GM23338 (cell line): Measurements from ENCODE around the gene AGTR1. TPM values are rescaled to one million over a fixed set of nuclear protein-coding genes. Genes with fewer than 3 reads are reported as not detected.
A peak's percentile ranks its signal among the peaks of the same experiment; 100 is the strongest.

ENCODE experiments used
- ATAC-seq: fragments of 200-7000 bp; cut with Tn5 transposase; 3 replicates; pipeline ENCODE4 v1.9.1; 2020
- DNase-seq: peaks from one replicate; pipeline ENCODE4 v3.0.0-alpha.2; 2015; ENCODE audit warnings: low spot score
- H2AFZ ChIP-seq: fragments of 200-600 bp; sonication (generic); 2 replicates; pipeline ENCODE4 v1.8.0; 2016; ENCODE audit warnings: antibody characterized with exemption, mild to moderate bottlenecking, moderate library complexity
- H3F3A ChIP-seq: fragments of 200-600 bp; sonication (generic); replicated peaks from 2 replicates; pipeline ENCODE4 v1.8.0; 2017; ENCODE audit warnings: antibody characterized with exemption, mixed run types, low read depth
- H3K27ac ChIP-seq: fragments of 200-600 bp; sonication (generic); 2 replicates; pipeline ENCODE4 v1.6.1; 2016; ENCODE audit warnings: low read depth
- H3K27me3 ChIP-seq: fragments of 200-600 bp; sonication (generic); 2 replicates; pipeline ENCODE4 v1.8.0; 2016; ENCODE audit warnings: mild to moderate bottlenecking, mixed run types, moderate library complexity; ENCODE audit not compliant: insufficient read depth
- H3K36me3 ChIP-seq: fragments of 200-600 bp; sonication (generic); 2 replicates; pipeline ENCODE4 v1.8.0; 2016; ENCODE audit warnings: mild to moderate bottlenecking; ENCODE audit not compliant: insufficient read depth
- H3K4me1 ChIP-seq: fragments of 200-600 bp; sonication (generic); 2 replicates; pipeline ENCODE4 v1.8.0; 2016; ENCODE audit warnings: mild to moderate bottlenecking, moderate library complexity; ENCODE audit not compliant: insufficient read depth
- H3K4me2 ChIP-seq: fragments of 200-600 bp; sonication (generic); 2 replicates; pipeline ENCODE4 v1.7.1; 2017; ENCODE audit warnings: mixed run types
- H3K4me3 ChIP-seq: fragments of 200-600 bp; sonication (generic); 2 replicates; pipeline ENCODE4 v1.6.1; 2016; ENCODE audit warnings: mixed run types
- H3K79me2 ChIP-seq: fragments of 200-600 bp; sonication (generic); replicated peaks from 2 replicates; pipeline ENCODE4 v1.8.0; 2017; ENCODE audit warnings: mild to moderate bottlenecking; ENCODE audit not compliant: insufficient read depth
- H3K9me2 ChIP-seq: fragments of 200-600 bp; sonication (generic); 2 replicates; pipeline ENCODE4 v1.8.0; 2017; ENCODE audit not compliant: insufficient read depth
- H4K20me1 ChIP-seq: fragments of 200-600 bp; sonication (generic); replicated peaks from 2 replicates; pipeline ENCODE4 v1.8.0; 2017; ENCODE audit warnings: mild to moderate bottlenecking; ENCODE audit not compliant: insufficient read depth
- H3K27ac Mint-ChIP-seq: 2 replicates; pipeline ENCODE4 v1.8.0; 2020; ENCODE audit warnings: inconsistent platforms, mild to moderate bottlenecking, moderate library complexity, mixed read lengths
- H3K27me3 Mint-ChIP-seq: 3 replicates; pipeline ENCODE4 v1.8.0; 2022; ENCODE audit warnings: low read depth, mild to moderate bottlenecking, moderate library complexity, mixed read lengths, inconsistent platforms; ENCODE audit not compliant: insufficient read depth, poor library complexity
- H3K36me3 Mint-ChIP-seq: 3 replicates; pipeline ENCODE4 v1.8.0; 2021; ENCODE audit warnings: low read depth, mild to moderate bottlenecking, inconsistent platforms, moderate library complexity, mixed read lengths
- H3K4me1 Mint-ChIP-seq: 3 replicates; pipeline ENCODE4 v1.8.0; 2020; ENCODE audit warnings: mild to moderate bottlenecking, inconsistent platforms, mixed read lengths
- H3K4me3 Mint-ChIP-seq: 3 replicates; pipeline ENCODE4 v1.8.0; 2021; ENCODE audit warnings: moderate library complexity, mild to moderate bottlenecking, inconsistent platforms, mixed read lengths
- H3K9me3 Mint-ChIP-seq: 3 replicates; pipeline ENCODE4 v1.8.0; 2020; ENCODE audit warnings: moderate library complexity, mild to moderate bottlenecking, inconsistent platforms, mixed read lengths
- CREB1 ChIP-seq: fragments of 250-450 bp; sonication (Bioruptor Pico); IDR thresholded peaks from 2 replicates; pipeline ENCODE4 v1.5.0; 2020; ENCODE audit warnings: low read depth, mild to moderate bottlenecking, moderate library complexity
- CTCF ChIP-seq, 2 experiments: fragments of 200-600 bp in 1 of 2; sonication (generic) in 1 of 2; conservative IDR thresholded peaks; 2 replicates each; pipeline versions ENCODE4 v1.5.1 to v1.6.1; 2016 to 2017; ENCODE audit warnings: antibody characterized with exemption in 2 of 2, low read depth in 2 of 2, mild to moderate bottlenecking in 2 of 2, moderate library complexity in 1 of 2
- ETS1 ChIP-seq: IDR thresholded peaks from 2 replicates; pipeline ENCODE4 v1.6.1; 2016; ENCODE audit warnings: antibody characterized with exemption
- EZH2 ChIP-seq: fragments of 200-600 bp; sonication (generic); IDR thresholded peaks from one replicate; pipeline ENCODE4 v1.8.0; 2017; ENCODE audit warnings: antibody characterized with exemption, mild to moderate bottlenecking, low read depth; ENCODE audit not compliant: unreplicated experiment
- EZH2phosphoT487 ChIP-seq: fragments of 200-600 bp; sonication (generic); IDR thresholded peaks from one replicate; pipeline ENCODE4 v1.8.1; 2018; ENCODE audit warnings: antibody characterized with exemption; ENCODE audit not compliant: unreplicated experiment
- JUNB ChIP-seq: IDR thresholded peaks from one replicate; pipeline ENCODE4 v1.6.1; 2016; ENCODE audit warnings: antibody characterized with exemption; ENCODE audit not compliant: unreplicated experiment
- NANOG ChIP-seq: IDR thresholded peaks from 2 replicates; pipeline ENCODE4 v1.6.1; 2016; ENCODE audit warnings: antibody characterized with exemption, borderline replicate concordance
- POLR2AphosphoS5 ChIP-seq: IDR thresholded peaks from 2 replicates; pipeline ENCODE4 v1.6.1; 2016; ENCODE audit warnings: antibody characterized with exemption, low read depth
- STAT1 ChIP-seq: IDR thresholded peaks from one replicate; pipeline ENCODE4 v1.6.1; 2016; ENCODE audit warnings: antibody characterized with exemption; ENCODE audit not compliant: unreplicated experiment
- ZNF114 ChIP-seq: fragments of 250-450 bp; sonication (Bioruptor Pico); IDR thresholded peaks from 2 replicates; pipeline ENCODE4 v1.5.0; 2020; ENCODE audit warnings: mild to moderate bottlenecking, moderate library complexity
- ZNF331 ChIP-seq: fragments of 250-450 bp; sonication (Bioruptor Pico); IDR thresholded peaks from 2 replicates; pipeline ENCODE4 v1.5.0; 2020; ENCODE audit warnings: low read depth, mild to moderate bottlenecking, moderate library complexity
- polyA plus RNA-seq: library from polyadenylated mRNA; unstranded; fragments of >200 nt; fragmentation: Nextera tagmentation; extraction: Ambion mirVana; gene quantifications from 2 replicates; pipeline ENCODE4 v1.2.1, GENCODE V29; 2016
- total RNA-seq: library from RNA; depleted of rRNA; stranded (reverse); fragments of >200 nt; shearing (Covaris generic); gene quantifications from 2 replicates; pipeline ENCODE4 v1.2.3, GENCODE V29; 2014
- TF ChIP-seq, protein P1 (sequence below): fragments of 250-450 bp; sonication (Bioruptor Pico); IDR thresholded peaks from 2 replicates; pipeline ENCODE4 v1.5.0; 2020; ENCODE audit warnings: mild to moderate bottlenecking, moderate library complexity
- TF ChIP-seq, protein P2 (sequence below): IDR thresholded peaks from one replicate; pipeline ENCODE4 v1.6.1; 2018; ENCODE audit warnings: antibody characterized with exemption; ENCODE audit not compliant: unreplicated experiment

AGTR1 gene
- total and polyA plus RNA-seq, 2 experiments from 2014 or later, result 0.16 TPM; not detected in 1

DNA sequence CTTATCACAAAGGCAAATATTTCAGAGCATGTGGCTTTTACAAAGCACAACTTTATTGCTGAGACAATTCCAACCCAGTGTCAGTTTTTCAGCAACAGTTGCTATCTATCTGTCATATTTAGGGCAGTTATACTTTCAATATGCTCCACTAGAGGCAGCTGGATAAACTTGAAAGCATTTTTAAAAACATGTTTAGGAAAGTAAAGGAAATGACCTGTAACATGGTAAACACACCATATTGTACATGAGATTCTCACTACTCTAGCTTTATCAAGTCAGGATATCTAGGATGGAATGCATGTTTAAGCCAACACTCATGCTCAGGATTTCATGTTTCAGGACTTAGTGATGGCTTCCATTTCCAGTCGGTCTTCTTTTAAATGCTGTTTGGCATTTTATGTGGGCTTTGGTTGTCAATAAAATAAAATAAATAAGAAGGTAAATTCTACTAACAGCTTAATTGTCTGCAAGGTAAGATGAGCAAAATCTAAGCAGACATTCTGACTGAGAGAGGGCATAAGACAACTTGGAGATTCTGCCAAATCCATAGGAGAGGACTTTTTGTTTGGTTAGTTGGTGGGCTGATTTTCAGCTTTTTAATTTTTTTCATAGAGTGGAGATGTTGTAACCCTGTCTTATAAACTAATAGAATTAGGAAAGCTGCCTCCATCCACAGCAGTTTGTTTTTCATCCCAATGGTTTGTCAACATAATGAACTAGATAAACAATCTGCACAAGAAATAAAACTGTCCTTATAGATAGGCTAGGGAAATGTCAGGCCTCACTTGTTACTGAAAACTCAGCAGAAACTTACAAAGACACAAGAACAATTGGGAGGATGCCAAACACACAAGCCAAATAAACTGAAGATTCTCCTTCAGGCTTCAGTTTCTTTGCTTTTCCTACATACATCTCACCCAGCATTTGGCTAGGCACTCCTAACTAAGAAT, 66.6 kb downstream of the AGTR1 start:
- H3K27ac Mint-ChIP-seq, result peak overlapping the region; percentile 66; the same call in 1 of the 2 replicates
- Histone ChIP-seq H3K36me3 (no peaks in the 10 kb centered on the region), H3K4me1 (peaks cover 3% of the 10 kb centered on the region; the same call in 1 of the 2 replicates), H4K20me1 (no peaks in the 10 kb centered on the region), H3K9me2 (no peaks in the 10 kb centered on the region), H3K4me3 (no peak overlapping the region), H2AFZ (no peak overlapping the region), H3K79me2 (no peaks in the 10 kb centered on the region), H3K4me2 (no peak overlapping the region), H3F3A (no peaks in the 10 kb centered on the region), H3K27me3 (no peaks in the 10 kb centered on the region), H3K27ac (no peak overlapping the region)
- ATAC-seq, result no peak
- H3K4me3 Mint-ChIP-seq, result no peak overlapping the region
- no peaks in the 10 kb centered on the region for H3K9me3 Mint-ChIP-seq
- H3K27me3 Mint-ChIP-seq, result no peaks in the 10 kb centered on the region
- DNase-seq, result no peak
- H3K36me3 Mint-ChIP-seq, result no peaks in the 10 kb centered on the region
- TF ChIP-seq CREB1 (CRISPR knock-in tag) (no peak), JUNB (no peak), POLR2AphosphoS5 (no peak), EZH2phosphoT487 (no peak), EZH2 (no peak), ETS1 (no peak), CTCF (conservative IDR thresholded peaks at IDR 0.05; ENCODE audit: low read depth in 2 of 2) (no peak), NANOG (no peak), ZNF331 (CRISPR knock-in tag) (no peak), STAT1 (no peak), ZNF114 (no peak)
- TF ChIP-seq, protein P1, sequence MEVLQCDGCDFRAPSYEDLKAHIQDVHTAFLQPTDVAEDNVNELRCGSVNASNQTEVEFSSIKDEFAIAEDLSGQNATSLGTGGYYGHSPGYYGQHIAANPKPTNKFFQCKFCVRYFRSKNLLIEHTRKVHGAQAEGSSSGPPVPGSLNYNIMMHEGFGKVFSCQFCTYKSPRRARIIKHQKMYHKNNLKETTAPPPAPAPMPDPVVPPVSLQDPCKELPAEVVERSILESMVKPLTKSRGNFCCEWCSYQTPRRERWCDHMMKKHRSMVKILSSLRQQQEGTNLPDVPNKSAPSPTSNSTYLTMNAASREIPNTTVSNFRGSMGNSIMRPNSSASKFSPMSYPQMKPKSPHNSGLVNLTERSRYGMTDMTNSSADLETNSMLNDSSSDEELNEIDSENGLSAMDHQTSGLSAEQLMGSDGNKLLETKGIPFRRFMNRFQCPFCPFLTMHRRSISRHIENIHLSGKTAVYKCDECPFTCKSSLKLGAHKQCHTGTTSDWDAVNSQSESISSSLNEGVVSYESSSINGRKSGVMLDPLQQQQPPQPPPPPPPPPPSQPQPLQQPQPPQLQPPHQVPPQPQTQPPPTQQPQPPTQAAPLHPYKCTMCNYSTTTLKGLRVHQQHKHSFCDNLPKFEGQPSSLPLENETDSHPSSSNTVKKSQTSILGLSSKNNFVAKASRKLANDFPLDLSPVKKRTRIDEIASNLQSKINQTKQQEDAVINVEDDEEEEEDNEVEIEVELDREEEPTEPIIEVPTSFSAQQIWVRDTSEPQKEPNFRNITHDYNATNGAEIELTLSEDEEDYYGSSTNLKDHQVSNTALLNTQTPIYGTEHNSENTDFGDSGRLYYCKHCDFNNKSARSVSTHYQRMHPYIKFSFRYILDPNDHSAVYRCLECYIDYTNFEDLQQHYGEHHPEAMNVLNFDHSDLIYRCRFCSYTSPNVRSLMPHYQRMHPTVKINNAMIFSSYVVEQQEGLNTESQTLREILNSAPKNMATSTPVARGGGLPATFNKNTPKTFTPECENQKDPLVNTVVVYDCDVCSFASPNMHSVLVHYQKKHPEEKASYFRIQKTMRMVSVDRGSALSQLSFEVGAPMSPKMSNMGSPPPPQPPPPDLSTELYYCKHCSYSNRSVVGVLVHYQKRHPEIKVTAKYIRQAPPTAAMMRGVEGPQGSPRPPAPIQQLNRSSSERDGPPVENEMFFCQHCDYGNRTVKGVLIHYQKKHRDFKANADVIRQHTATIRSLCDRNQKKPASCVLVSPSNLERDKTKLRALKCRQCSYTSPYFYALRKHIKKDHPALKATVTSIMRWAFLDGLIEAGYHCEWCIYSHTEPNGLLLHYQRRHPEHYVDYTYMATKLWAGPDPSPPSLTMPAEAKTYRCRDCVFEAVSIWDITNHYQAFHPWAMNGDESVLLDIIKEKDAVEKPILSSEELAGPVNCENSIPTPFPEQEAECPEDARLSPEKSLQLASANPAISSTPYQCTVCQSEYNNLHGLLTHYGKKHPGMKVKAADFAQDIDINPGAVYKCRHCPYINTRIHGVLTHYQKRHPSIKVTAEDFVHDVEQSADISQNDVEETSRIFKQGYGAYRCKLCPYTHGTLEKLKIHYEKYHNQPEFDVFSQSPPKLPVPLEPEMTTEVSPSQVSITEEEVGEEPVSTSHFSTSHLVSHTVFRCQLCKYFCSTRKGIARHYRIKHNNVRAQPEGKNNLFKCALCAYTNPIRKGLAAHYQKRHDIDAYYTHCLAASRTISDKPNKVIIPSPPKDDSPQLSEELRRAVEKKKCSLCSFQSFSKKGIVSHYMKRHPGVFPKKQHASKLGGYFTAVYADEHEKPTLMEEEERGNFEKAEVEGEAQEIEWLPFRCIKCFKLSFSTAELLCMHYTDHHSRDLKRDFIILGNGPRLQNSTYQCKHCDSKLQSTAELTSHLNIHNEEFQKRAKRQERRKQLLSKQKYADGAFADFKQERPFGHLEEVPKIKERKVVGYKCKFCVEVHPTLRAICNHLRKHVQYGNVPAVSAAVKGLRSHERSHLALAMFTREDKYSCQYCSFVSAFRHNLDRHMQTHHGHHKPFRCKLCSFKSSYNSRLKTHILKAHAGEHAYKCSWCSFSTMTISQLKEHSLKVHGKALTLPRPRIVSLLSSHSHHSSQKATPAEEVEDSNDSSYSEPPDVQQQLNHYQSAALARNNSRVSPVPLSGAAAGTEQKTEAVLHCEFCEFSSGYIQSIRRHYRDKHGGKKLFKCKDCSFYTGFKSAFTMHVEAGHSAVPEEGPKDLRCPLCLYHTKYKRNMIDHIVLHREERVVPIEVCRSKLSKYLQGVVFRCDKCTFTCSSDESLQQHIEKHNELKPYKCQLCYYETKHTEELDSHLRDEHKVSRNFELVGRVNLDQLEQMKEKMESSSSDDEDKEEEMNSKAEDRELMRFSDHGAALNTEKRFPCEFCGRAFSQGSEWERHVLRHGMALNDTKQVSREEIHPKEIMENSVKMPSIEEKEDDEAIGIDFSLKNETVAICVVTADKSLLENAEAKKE (CRISPR knock-in tag), result no peak
- TF ChIP-seq, protein P2, sequence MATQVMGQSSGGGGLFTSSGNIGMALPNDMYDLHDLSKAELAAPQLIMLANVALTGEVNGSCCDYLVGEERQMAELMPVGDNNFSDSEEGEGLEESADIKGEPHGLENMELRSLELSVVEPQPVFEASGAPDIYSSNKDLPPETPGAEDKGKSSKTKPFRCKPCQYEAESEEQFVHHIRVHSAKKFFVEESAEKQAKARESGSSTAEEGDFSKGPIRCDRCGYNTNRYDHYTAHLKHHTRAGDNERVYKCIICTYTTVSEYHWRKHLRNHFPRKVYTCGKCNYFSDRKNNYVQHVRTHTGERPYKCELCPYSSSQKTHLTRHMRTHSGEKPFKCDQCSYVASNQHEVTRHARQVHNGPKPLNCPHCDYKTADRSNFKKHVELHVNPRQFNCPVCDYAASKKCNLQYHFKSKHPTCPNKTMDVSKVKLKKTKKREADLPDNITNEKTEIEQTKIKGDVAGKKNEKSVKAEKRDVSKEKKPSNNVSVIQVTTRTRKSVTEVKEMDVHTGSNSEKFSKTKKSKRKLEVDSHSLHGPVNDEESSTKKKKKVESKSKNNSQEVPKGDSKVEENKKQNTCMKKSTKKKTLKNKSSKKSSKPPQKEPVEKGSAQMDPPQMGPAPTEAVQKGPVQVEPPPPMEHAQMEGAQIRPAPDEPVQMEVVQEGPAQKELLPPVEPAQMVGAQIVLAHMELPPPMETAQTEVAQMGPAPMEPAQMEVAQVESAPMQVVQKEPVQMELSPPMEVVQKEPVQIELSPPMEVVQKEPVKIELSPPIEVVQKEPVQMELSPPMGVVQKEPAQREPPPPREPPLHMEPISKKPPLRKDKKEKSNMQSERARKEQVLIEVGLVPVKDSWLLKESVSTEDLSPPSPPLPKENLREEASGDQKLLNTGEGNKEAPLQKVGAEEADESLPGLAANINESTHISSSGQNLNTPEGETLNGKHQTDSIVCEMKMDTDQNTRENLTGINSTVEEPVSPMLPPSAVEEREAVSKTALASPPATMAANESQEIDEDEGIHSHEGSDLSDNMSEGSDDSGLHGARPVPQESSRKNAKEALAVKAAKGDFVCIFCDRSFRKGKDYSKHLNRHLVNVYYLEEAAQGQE, result no peak
- H3K4me1 Mint-ChIP-seq, result peaks cover 11% of the 10 kb centered on the region; the same call in 2 of the 3 replicates
